ENCODE measurements around the gene DDR1.
A peak's percentile ranks its signal among the peaks of the same experiment; 100 is the strongest.

DDR1 gene

DNA sequence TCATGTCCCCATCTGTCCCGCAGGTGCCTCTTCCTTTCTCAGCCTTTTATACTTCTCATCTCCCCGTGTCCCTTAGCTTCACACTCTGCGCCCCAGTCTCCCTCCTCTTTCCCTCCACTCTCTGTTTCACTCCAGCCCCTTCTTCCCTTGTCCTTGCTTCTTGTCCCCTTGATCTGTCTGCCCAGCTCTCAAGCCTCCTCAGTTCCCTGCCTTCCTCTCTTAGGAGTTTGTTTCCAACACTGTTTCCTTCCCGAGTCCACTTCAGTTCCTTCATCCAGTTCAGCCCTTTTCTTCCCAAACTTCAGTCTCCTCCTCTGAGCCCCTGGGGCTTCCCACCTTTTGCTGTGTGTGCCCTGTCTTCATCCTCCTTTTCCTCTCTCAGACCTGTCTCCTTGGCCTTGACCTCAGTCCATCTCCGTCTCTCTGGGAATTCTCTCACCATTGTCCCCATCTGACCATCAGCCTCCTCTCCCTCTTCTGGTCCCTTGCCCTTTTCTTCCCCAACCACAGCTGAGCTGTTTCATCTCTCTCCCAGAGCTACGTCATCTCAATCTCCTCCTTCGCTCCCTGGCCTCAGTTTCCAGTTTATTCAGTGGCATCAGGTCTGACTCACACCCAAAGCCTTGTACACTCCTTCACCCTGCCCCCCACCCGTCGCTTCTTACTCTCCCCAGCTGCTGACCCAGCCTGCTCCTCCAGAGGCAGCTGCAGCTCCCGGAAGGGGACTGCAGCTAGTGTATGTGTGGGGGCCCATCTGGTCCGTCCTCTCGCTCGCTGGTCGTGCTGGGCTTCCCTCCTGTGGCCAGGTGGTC, 2.7 kb upstream of the DDR1 start:
- DNase-seq (ENCODE audit: low spot score), result peak; percentile 32

DNA sequence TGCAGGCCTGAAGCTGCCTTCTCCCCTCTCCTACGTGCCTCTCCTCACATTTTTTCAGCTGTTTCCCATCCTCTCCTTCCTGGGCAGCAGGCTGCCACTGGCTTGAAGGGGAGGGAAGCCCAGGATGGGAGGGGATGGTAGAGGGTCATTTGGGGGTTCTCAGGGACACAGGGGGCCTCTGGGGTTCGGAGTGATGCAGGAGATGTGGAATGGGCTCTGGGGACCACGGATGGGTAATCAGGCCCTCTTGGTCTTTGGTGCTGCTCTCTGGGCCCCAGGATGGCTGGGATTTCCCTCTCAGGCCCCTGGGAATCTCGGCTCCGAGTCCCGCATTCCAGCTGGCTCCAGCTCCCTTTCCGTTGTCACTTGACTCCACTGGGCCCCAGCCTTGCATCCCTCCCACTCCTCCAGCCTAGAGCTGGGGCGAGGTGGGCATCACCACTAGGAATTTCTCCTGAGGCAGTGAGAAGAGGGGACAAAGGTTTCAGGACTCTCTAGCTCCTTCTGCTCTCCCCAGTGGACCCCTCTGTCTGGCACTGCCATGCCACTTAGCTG, 2.0 kb upstream of the DDR1 start:
- DNase-seq (ENCODE audit: low spot score), result no peak

DNA sequence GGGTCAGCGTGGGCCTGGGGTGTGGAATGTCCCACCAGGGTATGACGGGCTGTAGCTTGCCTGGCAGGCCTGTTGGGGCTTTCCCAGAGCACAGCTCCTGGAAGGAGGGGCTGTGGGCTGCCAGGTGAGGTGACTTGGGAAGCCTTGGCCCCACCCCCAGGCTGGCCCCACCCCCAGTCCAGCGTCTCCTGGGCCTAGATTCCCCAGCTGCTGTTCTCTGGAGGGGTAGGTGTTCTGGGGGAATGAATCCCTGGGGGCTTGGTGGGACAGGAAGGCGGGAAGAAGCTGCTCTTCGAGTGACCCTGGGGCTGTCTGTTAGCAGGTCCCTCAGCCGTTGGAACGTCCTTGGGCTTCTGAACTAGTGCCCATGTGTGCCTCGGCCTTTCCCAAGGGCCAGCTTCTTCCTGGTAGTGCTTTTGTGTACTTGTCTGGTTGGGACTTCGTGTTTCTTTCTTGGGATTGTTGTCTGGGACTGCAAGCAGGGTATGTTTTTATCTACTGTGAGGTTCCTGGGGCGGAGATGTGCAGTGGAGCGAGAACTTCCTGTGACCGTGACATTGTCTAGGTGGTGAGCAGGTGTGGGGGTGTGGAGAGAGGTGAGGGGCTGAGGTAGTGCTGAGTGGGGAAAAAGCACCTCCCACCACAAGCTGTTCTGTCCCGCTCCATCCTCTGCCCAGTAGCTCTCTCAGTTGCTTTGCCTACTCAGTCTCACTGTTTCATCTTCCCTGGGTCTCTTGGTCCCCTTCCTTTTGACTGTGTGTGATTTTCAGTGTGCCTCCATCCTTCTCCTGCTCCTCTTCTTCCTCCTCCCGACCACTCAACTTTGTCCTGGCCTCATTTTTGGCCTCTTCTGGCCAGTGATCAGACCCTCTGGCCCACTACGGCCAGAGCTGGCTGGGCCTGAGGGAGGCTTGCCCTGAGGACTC, 1.3 kb upstream of the DDR1 start:
- peak; percentile 28 for DNase-seq (ENCODE audit: low spot score)

DNA sequence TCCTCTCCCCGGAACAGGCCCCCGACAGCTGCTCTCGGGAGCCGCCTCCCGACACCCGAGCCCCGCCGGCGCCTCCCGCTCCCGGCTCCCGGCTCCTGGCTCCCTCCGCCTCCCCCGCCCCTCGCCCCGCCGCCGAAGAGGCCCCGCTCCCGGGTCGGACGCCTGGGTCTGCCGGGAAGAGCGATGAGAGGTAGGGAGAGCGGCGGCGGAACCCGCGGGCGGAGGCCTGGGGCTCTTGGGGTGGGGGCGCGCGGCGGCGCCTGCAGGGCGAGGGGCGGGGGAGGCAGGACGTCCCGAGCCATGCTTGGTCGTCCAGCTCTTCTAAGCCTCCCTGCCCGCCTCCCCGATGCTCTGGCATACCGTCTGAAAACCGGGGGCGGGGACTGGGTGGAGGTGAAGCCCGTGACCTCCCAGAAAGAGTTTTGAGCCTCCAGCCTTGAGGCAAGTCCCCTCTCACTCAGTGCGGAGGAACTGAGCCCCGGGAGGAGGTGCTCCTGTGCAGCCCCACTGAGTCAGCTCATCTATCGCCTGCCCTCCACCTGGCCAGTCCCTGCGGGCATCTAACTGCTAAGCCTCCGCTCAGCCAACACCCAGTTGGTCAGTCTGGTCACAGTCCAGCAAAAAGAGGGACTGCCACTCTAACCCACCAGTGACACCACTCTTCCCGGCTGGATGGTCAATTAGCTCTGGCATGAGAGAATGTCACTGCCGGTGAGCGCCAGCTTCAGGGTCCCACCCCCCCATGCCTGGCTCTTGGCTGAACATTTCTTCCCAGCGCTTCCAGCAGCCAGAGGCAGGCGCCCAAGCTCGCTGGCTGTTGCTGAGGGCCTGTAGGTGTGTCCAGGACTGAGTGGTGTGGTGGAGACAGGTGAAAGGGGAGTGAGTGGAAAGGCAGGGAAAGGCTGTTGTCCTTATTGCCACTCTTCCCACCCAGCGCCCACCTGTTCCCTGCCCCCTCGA, 482 bp downstream of the DDR1 start:
- peak; percentile 46 for DNase-seq (ENCODE audit: low spot score)

DNA sequence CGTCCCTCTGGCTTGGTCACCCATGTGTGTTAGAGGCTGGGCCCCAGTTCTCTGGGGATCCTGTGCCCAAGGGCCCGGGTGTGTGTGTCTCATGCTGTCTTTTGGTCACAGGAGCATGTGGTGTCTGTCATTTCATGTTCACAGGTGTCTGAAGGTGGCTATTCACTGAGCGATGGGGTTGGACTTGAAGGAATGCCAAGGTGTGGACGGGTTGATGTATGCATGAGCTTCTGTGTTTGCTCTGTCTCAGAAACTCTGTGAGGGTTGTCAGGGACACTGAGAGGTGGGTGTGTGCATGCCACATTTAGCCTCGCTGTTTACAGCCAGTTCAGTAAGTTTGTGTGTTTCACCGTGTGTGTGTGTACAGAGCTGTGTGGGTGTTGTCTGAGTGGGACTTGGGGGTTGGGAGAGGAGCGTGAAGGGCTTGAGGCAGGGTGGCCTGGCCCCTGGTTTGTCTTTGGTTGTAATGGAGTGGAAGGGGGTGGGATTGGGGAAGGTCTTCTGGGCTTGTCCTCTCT, 1.2 kb downstream of the DDR1 start:
- peak; percentile 22 for DNase-seq (ENCODE audit: low spot score)

DNA sequence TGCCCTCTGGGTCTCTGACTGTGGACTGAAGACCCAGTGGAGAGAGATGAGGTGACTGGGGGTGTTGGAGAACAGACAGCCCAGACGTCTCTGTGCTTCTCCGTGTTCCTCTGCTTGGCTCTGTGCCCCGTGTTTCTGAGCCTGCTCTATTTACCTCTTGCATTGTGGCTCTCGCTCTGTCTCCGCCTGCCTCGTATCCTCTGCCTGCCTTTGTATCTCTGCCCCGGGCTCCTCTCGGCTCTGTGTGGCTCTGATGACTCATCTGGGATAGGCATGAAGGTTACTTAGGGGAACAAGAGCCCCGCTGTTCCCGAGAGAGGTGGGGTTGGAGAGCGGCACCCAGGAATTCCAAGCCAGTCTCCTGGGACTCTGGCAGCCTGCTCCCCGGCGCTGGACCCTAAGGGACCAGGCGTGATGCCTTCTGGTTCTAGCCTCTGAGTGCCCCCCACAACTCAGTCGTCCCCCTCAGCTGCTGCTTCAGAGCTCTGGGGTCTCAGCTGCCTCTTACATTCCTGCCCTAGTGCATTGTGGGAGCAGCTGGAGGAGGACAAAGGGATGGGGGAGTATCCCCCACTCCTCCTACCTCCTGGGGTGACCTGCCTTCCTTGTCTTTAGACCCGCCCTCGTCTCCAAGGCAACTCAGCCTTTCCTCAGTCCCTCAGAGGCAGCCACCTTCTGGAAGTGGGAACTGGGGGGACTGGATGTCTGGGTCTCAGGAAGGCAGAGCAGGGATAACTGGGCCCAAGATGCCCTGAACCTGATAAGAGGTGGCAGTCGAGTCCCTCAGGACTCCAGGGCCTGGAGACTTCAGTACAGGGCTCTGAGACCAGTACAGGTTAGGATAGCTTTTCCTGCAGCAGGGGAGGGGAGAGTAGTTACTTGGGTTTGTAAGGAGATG, 1.9 kb downstream of the DDR1 start:
- no peak for DNase-seq (ENCODE audit: low spot score)

DNA sequence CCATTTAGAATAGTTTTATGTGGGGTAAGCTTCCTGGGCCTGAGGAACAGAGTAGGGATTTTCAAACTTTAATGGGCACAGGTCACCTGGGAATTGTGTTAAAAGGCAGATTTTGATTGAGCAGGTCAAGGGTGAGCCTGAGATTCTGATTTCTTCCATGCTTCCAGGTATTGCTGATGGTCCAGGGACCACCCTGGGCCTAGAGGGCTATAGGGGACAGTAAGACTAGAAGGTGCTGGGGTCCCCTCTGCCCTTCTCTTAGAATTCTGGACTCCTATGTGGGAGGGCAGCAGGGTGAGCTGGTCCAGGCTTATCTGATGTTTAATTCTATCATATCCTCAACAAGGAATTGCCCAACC, 2.6 kb downstream of the DDR1 start:
- DNase-seq (ENCODE audit: low spot score), result no peak

DNA sequence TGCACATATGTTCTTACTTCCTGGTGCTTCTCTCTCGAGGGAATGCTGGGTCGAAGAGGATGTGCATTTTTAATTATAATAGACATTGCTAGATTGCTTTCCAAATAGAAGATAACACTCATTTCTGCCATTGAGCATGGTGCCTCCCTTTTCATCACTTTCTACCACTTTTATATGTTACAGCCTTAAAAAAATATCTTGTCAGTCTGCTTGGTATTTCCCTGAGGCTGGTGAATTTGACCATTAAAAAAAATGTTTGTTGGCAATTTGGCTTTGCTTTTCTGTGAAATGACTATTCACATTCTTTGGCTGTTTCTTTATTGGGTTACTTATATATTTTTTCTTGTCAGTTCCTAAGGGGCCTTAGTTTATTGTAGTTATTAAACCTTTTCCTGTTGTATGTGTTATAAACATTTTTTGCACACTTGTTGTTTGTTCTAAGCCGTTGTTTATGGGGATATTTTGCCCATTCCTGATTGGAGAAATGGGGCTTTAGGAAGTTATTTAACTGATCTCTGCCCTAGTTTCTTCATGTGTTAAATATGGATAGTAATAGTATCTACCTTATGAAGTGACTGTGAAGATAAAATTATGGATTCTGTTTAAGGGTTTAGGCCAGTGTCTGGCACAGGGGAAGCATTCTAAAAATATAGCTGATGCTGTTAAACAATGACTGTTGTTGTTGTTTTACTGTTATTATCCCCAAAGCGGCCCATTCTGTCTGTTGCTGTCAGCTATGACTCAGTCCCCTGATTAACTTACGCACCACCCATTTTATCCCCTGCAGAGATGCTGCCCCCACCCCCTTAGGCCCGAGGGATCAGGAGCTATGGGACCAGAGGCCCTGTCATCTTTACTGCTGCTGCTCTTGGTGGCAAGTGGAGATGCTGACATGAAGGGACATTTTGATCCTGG, 3.8 kb downstream of the DDR1 start:
- DNase-seq (ENCODE audit: low spot score), result no peak

DNA sequence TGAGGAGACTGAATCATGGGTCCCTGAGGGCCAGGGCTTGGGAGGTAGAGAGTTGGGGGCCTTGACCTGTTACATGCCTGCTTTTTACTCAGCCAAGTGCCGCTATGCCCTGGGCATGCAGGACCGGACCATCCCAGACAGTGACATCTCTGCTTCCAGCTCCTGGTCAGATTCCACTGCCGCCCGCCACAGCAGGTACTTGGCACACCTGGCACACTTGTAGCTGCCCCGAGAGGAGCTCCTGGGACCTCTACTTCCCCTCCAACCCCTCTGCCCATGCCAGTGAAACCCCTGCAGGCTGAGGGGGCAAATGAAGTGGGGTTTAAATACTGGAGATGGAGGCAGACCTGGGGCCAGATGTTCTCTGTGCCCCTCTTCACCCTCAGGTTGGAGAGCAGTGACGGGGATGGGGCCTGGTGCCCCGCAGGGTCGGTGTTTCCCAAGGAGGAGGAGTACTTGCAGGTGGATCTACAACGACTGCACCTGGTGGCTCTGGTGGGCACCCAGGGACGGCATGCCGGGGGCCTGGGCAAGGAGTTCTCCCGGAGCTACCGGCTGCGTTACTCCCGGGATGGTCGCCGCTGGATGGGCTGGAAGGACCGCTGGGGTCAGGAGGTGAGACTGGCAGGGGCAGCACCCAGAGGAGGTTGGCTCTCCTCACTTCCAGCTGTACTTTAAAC, 4.6 kb downstream of the DDR1 start:
- no peak for DNase-seq (ENCODE audit: low spot score)

DNA sequence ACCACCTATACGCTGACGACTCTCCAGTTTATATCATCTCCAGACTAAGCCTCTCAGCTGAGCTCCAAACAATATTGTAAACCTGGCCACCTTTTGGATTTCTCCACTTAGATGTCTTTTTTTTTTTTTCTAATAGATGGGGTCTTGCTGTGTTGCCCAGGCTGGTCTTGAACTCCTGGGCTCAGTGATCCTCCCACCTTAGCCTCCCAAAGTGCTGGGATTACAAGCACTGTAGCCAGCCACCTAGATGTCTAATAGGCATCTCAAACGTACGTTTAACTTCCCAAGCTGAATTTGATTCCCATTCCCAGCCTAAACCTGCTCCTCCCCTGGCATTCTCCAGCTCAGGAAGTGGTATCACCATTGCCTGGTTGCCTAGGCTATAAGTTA, 5.2 kb downstream of the DDR1 start:
- DNase-seq (ENCODE audit: low spot score), result no peak

DNA sequence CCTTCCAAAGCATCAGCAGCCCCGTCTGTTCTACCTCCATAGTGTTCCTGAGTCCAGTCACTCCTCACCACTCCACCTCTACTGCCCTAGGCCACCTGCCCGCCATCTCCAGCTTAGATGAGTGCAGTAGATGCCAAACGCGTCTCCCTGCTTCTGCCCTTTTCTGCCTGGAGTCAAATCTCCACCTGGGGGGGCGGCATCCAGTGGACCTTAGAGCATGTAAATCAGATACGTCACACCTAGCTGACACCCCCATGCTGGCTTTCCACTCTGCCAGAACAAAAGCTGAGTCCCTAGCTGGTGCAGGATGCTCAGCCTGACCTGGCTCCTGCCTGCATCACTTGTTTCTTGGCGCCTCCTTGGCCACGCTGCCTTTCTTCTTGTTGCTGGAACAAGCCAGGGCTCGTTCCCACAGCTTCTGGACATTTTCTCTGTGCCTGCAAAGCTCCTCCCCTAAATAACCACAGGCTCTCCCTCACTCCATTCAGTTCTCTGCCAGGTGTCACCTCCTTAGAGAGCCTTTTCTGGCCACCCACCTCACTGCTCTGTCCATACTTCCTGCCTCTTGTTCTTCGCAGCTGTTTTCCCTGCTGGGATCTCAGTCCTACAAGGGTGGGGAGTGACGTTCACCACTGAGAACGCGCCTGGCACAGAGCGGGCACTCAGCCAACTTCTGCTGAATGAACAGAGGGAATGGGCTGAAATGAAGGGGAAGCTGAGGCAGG, 5.8 kb downstream of the DDR1 start:
- DNase-seq (ENCODE audit: low spot score), result no peak

DNA sequence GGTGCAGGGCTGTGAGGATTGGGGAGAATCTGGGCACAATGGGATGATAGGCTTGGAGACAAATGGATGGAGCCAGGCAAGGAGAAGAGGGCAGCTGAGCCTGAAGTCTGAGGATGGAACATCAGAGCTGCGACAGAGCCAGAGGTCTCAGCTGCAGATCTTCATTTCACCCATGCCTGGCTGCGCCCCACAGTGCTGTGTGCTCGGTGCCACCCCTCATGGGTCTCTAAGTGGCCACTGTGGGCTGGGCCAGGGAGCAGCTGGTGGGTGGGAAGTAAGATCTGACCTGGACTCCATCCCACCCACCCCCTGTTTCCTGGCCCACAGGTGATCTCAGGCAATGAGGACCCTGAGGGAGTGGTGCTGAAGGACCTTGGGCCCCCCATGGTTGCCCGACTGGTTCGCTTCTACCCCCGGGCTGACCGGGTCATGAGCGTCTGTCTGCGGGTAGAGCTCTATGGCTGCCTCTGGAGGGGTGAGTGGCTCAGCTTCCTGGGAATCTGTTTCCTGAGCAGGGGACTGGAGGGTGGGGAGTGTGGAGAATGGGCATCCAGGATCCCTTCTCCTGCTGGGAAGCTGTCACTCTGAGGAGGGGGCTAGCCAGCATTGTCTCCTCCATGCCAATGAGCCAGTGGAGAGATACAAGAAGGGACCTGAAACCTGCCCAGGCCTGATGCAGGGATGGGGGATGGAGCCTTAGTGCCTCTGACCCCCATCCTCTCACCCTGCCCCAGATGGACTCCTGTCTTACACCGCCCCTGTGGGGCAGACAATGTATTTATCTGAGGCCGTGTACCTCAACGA, 6.5 kb downstream of the DDR1 start:
- DNase-seq (ENCODE audit: low spot score), result no peak

DNA sequence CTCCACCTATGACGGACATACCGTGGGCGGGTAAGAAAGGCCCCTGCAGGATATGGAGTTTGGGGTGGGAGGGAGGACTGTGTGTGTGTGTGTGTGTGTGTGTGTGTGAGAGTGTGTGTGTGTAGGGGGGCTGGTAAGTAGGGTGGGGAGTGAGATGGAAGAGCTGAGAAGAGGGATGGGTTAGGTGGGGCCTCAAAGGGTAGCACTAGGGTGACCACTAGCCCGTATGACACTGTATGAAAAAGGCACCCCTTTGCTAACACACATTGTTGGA, 7.1 kb downstream of the DDR1 start:
- no peak for DNase-seq (ENCODE audit: low spot score)

DNA sequence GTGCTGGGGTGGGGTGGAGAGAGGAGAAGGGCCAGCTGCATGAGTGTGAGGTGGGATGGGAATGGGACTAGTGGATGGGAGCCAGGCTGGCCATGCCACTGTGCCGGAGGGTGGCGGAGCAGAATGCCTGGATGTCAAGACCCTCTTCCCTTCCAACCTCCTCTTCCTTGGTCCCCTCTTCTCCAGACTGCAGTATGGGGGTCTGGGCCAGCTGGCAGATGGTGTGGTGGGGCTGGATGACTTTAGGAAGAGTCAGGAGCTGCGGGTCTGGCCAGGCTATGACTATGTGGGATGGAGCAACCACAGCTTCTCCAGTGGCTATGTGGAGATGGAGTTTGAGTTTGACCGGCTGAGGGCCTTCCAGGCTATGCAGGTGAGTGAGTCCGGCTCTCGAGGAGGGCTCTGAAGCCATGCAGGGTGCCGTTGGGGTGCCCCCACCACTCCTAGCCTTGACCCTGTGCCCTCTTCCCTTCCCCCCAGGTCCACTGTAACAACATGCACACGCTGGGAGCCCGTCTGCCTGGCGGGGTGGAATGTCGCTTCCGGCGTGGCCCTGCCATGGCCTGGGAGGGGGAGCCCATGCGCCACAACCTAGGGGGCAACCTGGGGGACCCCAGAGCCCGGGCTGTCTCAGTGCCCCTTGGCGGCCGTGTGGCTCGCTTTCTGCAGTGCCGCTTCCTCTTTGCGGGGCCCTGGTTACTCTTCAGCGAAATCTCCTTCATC, 7.7 kb downstream of the DDR1 start:
- no peak for DNase-seq (ENCODE audit: low spot score)

DNA sequence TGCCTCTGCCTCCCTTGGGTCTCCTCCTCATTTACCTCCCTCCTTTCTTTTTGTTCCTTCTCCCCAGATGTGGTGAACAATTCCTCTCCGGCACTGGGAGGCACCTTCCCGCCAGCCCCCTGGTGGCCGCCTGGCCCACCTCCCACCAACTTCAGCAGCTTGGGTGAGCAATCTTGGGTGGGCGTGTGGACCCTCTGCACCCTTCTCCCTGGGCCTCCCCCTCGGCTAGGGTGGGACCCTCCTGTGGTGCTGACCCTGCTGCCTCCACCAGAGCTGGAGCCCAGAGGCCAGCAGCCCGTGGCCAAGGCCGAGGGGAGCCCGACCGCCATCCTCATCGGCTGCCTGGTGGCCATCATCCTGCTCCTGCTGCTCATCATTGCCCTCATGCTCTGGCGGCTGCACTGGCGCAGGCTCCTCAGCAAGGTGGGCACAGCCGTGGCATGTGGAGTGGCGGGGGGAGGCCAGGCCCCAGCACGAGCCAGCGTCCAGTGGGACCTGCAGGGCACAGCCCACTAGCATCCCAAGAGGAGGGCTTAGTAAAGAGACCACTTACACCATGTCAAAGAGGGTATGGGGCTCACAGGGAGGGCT, 8.8 kb downstream of the DDR1 start:
- no peak for DNase-seq (ENCODE audit: low spot score)

DNA sequence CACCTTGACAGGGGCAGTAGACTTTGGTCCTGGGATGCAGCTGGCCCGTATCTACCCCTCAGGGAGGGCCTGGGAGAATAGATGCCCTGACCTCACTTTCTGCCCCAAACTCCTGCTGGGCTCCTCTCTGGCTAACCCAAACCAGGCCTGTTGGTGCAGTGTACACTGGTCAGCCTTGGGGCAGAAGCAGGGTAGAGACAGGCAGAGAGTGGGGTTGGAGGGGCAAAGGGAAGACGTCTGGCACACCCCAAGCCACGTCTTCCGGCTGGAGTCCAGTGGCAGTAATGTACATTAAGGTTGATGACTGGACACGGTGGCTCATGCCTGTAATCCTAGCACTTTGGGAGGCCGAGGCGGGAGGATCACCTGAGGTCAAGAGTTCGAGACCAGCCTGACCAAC, 9.3 kb downstream of the DDR1 start:
- DNase-seq (ENCODE audit: low spot score), result no peak

DNA sequence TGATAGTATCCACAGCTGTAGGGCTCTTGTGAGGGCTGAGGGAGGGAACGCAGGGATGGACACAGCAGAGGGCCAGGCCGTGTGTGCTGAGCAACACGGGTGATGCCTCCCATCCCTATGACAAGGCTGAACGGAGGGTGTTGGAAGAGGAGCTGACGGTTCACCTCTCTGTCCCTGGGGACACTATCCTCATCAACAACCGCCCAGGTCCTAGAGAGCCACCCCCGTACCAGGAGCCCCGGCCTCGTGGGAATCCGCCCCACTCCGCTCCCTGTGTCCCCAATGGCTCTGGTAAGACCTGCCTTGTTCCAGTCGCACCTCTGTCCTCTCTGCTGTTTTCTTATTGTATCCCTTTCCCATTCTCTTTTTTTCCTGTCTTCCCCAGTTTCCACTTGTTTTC, 10.1 kb downstream of the DDR1 start:
- DNase-seq (ENCODE audit: low spot score), result no peak
